Omental fat pad (tissue), 4 donors: ENCODE measurements around the gene POT1. TPM values are rescaled to one million over a fixed set of nuclear protein-coding genes. Genes with fewer than 3 reads are reported as not detected.

Source experiments
- ATAC-seq: fragments of 150-250 bp; one replicate; pipeline ENCODE4 v1.9.1; 2016; ENCODE audit warnings: mild to moderate bottlenecking, moderate library complexity; ENCODE audit not compliant: low FRiP score
- DNase-seq: peaks from one replicate; pipeline ENCODE4 v3.0.0-alpha.2; 2019; ENCODE audit warnings: low spot score
- total RNA-seq, 4 donors: library from RNA; depleted of rRNA; stranded (reverse); fragments of >200 nt; gene quantifications; one replicate each; pipeline ENCODE4 v1.1.0, GENCODE V29; 2016
- TF ChIP-seq, protein P1 (sequence below), 3 donors: fragments of 450-650 bp; IDR thresholded peaks; one replicate each; pipeline ENCODE4 v1.5.1; 2016 to 2017; ENCODE audit warnings: antibody characterized with exemption in 3 of 3, mild to moderate bottlenecking in 3 of 3, moderate library complexity in 2 of 3

Gene POT1
- total RNA-seq, 4 donors from 2014 or later: 9.4 to 30.9 (median 16.5) TPM

GRCh38 chr7:124813994-124814798, 115.4 kb downstream of the POT1 start:
- TF ChIP-seq, protein P1, sequence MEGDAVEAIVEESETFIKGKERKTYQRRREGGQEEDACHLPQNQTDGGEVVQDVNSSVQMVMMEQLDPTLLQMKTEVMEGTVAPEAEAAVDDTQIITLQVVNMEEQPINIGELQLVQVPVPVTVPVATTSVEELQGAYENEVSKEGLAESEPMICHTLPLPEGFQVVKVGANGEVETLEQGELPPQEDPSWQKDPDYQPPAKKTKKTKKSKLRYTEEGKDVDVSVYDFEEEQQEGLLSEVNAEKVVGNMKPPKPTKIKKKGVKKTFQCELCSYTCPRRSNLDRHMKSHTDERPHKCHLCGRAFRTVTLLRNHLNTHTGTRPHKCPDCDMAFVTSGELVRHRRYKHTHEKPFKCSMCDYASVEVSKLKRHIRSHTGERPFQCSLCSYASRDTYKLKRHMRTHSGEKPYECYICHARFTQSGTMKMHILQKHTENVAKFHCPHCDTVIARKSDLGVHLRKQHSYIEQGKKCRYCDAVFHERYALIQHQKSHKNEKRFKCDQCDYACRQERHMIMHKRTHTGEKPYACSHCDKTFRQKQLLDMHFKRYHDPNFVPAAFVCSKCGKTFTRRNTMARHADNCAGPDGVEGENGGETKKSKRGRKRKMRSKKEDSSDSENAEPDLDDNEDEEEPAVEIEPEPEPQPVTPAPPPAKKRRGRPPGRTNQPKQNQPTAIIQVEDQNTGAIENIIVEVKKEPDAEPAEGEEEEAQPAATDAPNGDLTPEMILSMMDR (IDR thresholded peaks at IDR 0.05): no peak
- DNase-seq: no peak
- no peak for ATAC-seq

DNA sequence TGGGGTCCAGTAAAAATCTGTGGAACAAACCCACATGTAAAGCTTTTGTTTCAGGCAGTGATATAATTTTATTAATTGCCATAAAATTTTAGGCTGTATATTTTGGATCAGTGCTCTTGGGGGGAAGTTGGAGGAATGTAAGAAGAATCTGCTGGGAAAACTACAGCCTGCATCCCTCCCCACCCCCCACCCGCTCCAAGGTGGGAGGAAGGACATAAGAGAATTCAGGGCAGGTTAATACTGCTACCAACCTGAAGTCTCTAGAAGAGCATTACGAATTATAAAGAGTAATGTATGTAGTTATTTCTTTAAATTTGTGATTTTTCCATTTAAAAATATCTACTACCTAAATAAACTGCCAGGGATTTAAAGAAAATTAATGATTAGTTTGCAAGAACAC, 116.9 kb downstream of the POT1 start:
- ATAC-seq: no peak
- TF ChIP-seq, protein P1 (IDR thresholded peaks at IDR 0.05): no peak
- DNase-seq: no peak

- no peak for ATAC-seq
- TF ChIP-seq, protein P1 (IDR thresholded peaks at IDR 0.05): no peak
- DNase-seq: no peak
These were observed 118.3 kb downstream of the POT1 start for GRCh38 chr7:124811341-124811740.

GRCh38 chr7:124810605-124811004, 119.0 kb downstream of the POT1 start:
- TF ChIP-seq, protein P1 (IDR thresholded peaks at IDR 0.05): no peak
- no peak for DNase-seq
- no peak for ATAC-seq

GRCh38 chr7:124808206-124808605, 121.4 kb downstream of the POT1 start:
- TF ChIP-seq, protein P1 (IDR thresholded peaks at IDR 0.05): no peak
- ATAC-seq (no peak), DNase-seq (no peak)

DNA sequence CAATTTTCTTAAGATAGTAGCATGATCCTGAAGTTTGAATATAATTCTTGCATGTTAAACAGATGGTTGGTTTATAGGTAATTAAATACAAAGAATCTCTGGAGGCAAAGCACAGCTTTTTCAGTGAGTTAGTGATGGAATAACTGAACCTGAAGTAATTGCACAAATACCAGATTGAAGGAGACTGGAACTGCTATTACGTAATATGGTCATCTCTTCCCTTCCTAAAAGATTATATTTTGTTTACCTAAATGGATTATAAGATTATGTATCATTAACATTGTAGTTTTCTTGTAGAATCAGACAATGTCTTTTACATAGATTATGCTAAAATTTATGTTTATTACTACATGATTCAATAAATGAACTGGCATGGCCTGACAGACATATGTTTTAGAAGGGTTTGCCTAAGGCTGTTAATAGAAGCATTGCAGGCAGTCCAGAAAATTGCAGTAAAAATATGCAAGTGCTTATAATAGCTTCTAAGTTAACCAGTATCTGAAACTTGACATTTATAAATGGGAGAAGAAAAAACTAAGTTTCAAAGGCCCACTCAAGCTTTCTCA, 128.2 kb downstream of the POT1 start:
- DNase-seq (no peak), ATAC-seq (no peak)
- TF ChIP-seq, protein P1 (IDR thresholded peaks at IDR 0.05): no peak

GRCh38 chr7:124800386-124800785, 129.2 kb downstream of the POT1 start:
- DNase-seq: no peak
- no peak for ATAC-seq
- TF ChIP-seq, protein P1 (IDR thresholded peaks at IDR 0.05): no peak
